ENCODE measurements around the gene DLD. TPM values are rescaled to one million over a fixed set of nuclear protein-coding genes. Genes with fewer than 3 reads are reported as not detected.

Gene DLD
- total and polyA plus RNA-seq, 9 of the 15 experiments (the other 6 are each of a cell fraction or from before 2014, with no cell fraction given): 130 to 639 (median 247) TPM

GRCh38 chr7:107937531-107937930, 46.5 kb downstream of the DLD start:
- FAIRE-seq (no peak), ATAC-seq (no peak), DNase-seq (ENCODE audit: extremely low read depth in 1 of 4, low spot score in 3 of 4) (no peak)
- POLR2A ChIA-PET: interaction anchor here (1.0 to 2.1 kb wide), 3 partner anchors 9 to 20 kb away, joined by 3 to 7 read pairs (median 4); no protein-coding TSS in a partner anchor
- no peak for TF ChIP-seq SIN3A (IDR thresholded peaks at IDR 0.05; ENCODE audit: borderline replicate concordance in 2 of 2, control insufficient read depth in 1 of 2, low read depth in 2 of 2, low read length in 2 of 2)
- TF ChIP-seq RNF219 (CRISPR knock-in tag; IDR thresholded peaks at IDR 0.05): no peak
- TF ChIP-seq WHSC1 (IDR thresholded peaks at IDR 0.05; ENCODE audit: low read length): no peak
- no peak for TF ChIP-seq RHOXF2B (CRISPR knock-in tag; conservative IDR thresholded peaks at IDR 0.05)
- TF ChIP-seq CREB3L1 (IDR thresholded peaks at IDR 0.05; ENCODE audit: borderline replicate concordance, low read depth): no peak
- TF ChIP-seq KAT7 (CRISPR knock-in tag; IDR thresholded peaks at IDR 0.05; ENCODE audit: borderline replicate concordance): no peak
- no peak for TF ChIP-seq ILF3 (IDR thresholded peaks at IDR 0.05; ENCODE audit: borderline replicate concordance)
- TF ChIP-seq TARDBP (IDR thresholded peaks at IDR 0.05): no peak
- TF ChIP-seq ZKSCAN8 (CRISPR knock-in tag; IDR thresholded peaks at IDR 0.05): no peak
- no peak for TF ChIP-seq SNRNP70 (optimal IDR thresholded peaks at IDR 0.05; ENCODE audit: low read depth, low read length)
- TF ChIP-seq DLX4 (CRISPR knock-in tag; IDR thresholded peaks at IDR 0.05): no peak
- TF ChIP-seq USF1 (CRISPR knock-in tag; IDR thresholded peaks at IDR 0.05): no peak
- TF ChIP-seq ZNF282 (CRISPR knock-in tag; IDR thresholded peaks at IDR 0.05): no peak
- no peak for TF ChIP-seq DNMT1 (IDR thresholded peaks at IDR 0.05)
- TF ChIP-seq ESRRB (CRISPR knock-in tag; IDR thresholded peaks at IDR 0.05; ENCODE audit: borderline replicate concordance): no peak
- no peak for TF ChIP-seq KDM5B (IDR thresholded peaks at IDR 0.05; ENCODE audit: insufficient replicate concordance, low read depth, low read length)
- TF ChIP-seq ZNF668 (CRISPR knock-in tag; IDR thresholded peaks at IDR 0.05): no peak
- Histone ChIP-seq H3K27me3 (ENCODE audit: control insufficient read depth in 2 of 2, insufficient read depth in 2 of 2, low read length in 2 of 2) (no peaks in the 10 kb centered on the region), H3K4me2 (ENCODE audit: insufficient read depth, low read length) (no peak overlapping the region), H2AFZ (ENCODE audit: low read depth, low read length) (no peak overlapping the region), H3K79me2 (ENCODE audit: control insufficient read depth, insufficient read depth, low read length) (no peaks in the 10 kb centered on the region), H4K20me1 (replicated peaks; ENCODE audit: control insufficient read depth, insufficient read depth, low read length) (no peaks in the 10 kb centered on the region), H3K9me1 (ENCODE audit: control insufficient read depth, insufficient read depth, low read length) (no peaks in the 10 kb centered on the region), H3K4me3 (no peak overlapping the region), H3K4me1 (replicated peaks in 1 of 2; ENCODE audit: control insufficient read depth in 2 of 2, insufficient read depth in 2 of 2, low read length in 2 of 2) (no peaks in the 10 kb centered on the region), H3K9ac (ENCODE audit: insufficient read depth in 1 of 2, low read depth in 2 of 2, low read length in 2 of 2) (no peak overlapping the region), H3K9me3 (replicated peaks; ENCODE audit: control insufficient read depth, insufficient read depth, low read depth, low read length) (no peaks in the 10 kb centered on the region), H3K27ac (ENCODE audit: extremely low read depth, low read depth, low read length) (no peak overlapping the region), H3K36me3 (ENCODE audit: control insufficient read depth, insufficient read depth, low read length) (peaks cover 64% of the 10 kb centered on the region)
- in situ Hi-C loops (cut with MboI): no loop called here
- intact Hi-C loops (cut with micrococcal nuclease): no loop called here
- 100% methylated on average over 1 of the region's 1 CpG for WGBS (ENCODE audit: insufficient coverage, low coverage, missing lambda C conversion rate)
- CTCF ChIA-PET (ENCODE audit: low intra/inter-chr PET ratio): no interaction called here
- no TSS peak for BruUV-seq (replicated peaks)
